H9 (cell line): ENCODE results near the gene PLEKHO1. TPM values are rescaled to one million over a fixed set of nuclear protein-coding genes. Genes with fewer than 3 reads are reported as not detected.

ENCODE experiments used
- DNase-seq: peaks from one replicate; pipeline ENCODE4 v3.0.0-alpha.2; 2017
- H2AFZ ChIP-seq: one replicate; pipeline ENCODE4 v1.6.1; 2013; ENCODE audit warnings: mild to moderate bottlenecking, low read length, control low read depth, moderate library complexity
- H2AK5ac ChIP-seq: 2 replicates; pipeline ENCODE4 v1.6.1; 2013; ENCODE audit warnings: low read length, control low read depth, mixed read lengths; ENCODE audit not compliant: insufficient read length
- H2BK120ac ChIP-seq: one replicate; pipeline ENCODE4 v1.6.1; 2013; ENCODE audit warnings: low read depth, mild to moderate bottlenecking, low read length, control low read depth, inconsistent platforms; ENCODE audit not compliant: poor library complexity, severe bottlenecking
- H2BK12ac ChIP-seq: 2 replicates; pipeline ENCODE4 v1.6.1; 2013; ENCODE audit warnings: low read length, control low read depth, mixed read lengths, low read depth; ENCODE audit not compliant: insufficient read length
- H2BK15ac ChIP-seq: 2 replicates; pipeline ENCODE4 v1.6.1; 2013; ENCODE audit warnings: low read depth, low read length, control low read depth
- H2BK20ac ChIP-seq: one replicate; pipeline ENCODE4 v1.6.1; 2013; ENCODE audit warnings: low read depth, mild to moderate bottlenecking, low read length, control low read depth, inconsistent platforms; ENCODE audit not compliant: poor library complexity, severe bottlenecking
- H2BK5ac ChIP-seq: 2 replicates; pipeline ENCODE4 v1.6.1; 2013; ENCODE audit warnings: low read length, control low read depth, mixed read lengths; ENCODE audit not compliant: insufficient read length
- H3K14ac ChIP-seq: 2 replicates; pipeline ENCODE4 v1.6.1; 2013; ENCODE audit warnings: low read length, control low read depth; ENCODE audit not compliant: insufficient read depth
- H3K18ac ChIP-seq: 2 replicates; pipeline ENCODE4 v1.6.1; 2013; ENCODE audit warnings: low read depth, mild to moderate bottlenecking, mixed read lengths, low read length, control low read depth; ENCODE audit not compliant: insufficient read length
- H3K23ac ChIP-seq: 2 replicates; pipeline ENCODE4 v1.6.1; 2013; ENCODE audit warnings: low read length, control low read depth, mixed read lengths, low read depth; ENCODE audit not compliant: insufficient read length
- H3K23me2 ChIP-seq: 2 replicates; pipeline ENCODE4 v1.6.1; 2013; ENCODE audit warnings: low read depth, mild to moderate bottlenecking, mixed read lengths, low read length, control low read depth; ENCODE audit not compliant: insufficient read length, poor library complexity, severe bottlenecking
- H3K27ac ChIP-seq: 2 replicates; pipeline ENCODE4 v1.5.1; 2013; ENCODE audit warnings: low read length, control low read depth, mixed read lengths, low read depth; ENCODE audit not compliant: insufficient read length
- H3K27me3 ChIP-seq: 2 replicates; pipeline ENCODE4 v1.6.1; 2013; ENCODE audit warnings: low read length, control low read depth, inconsistent platforms; ENCODE audit not compliant: insufficient read depth
- H3K4ac ChIP-seq: 2 replicates; pipeline ENCODE4 v1.6.1; 2013; ENCODE audit warnings: low read depth, mild to moderate bottlenecking, control low read depth, inconsistent platforms, low read length, moderate library complexity
- H3K4me1 ChIP-seq: 2 replicates; pipeline ENCODE4 v1.6.1; 2013; ENCODE audit warnings: low read length, control low read depth, inconsistent platforms; ENCODE audit not compliant: insufficient read depth
- H3K4me2 ChIP-seq: 2 replicates; pipeline ENCODE4 v1.6.1; 2013; ENCODE audit warnings: low read length, control low read depth, mixed read lengths; ENCODE audit not compliant: insufficient read length, insufficient read depth
- H3K56ac ChIP-seq: 2 replicates; pipeline ENCODE4 v1.6.1; 2013; ENCODE audit warnings: low read depth, mild to moderate bottlenecking, mixed read lengths, low read length, control low read depth; ENCODE audit not compliant: insufficient read length
- H3K79me1 ChIP-seq: 2 replicates; pipeline ENCODE4 v1.6.1; 2013; ENCODE audit warnings: low read depth, mild to moderate bottlenecking, moderate library complexity, low read length, control low read depth, inconsistent platforms; ENCODE audit not compliant: insufficient read depth, poor library complexity, severe bottlenecking
- H3K79me2 ChIP-seq: 2 replicates; pipeline ENCODE4 v1.6.1; 2013; ENCODE audit warnings: low read length, control low read depth, inconsistent platforms; ENCODE audit not compliant: insufficient read depth
- H3K9ac ChIP-seq: 2 replicates; pipeline ENCODE4 v1.6.1; 2013; ENCODE audit warnings: low read length, control low read depth, mixed read lengths; ENCODE audit not compliant: insufficient read length; ENCODE audit errors: extremely low read depth
- H3K9me3 ChIP-seq: one replicate; pipeline ENCODE4 v1.6.1; 2013; ENCODE audit warnings: low read depth, low read length, inconsistent platforms; ENCODE audit not compliant: control insufficient read depth
- H3T11ph ChIP-seq: one replicate; pipeline ENCODE4 v1.6.1; 2013; ENCODE audit warnings: mild to moderate bottlenecking, low read length, control low read depth, inconsistent platforms
- H4K20me1 ChIP-seq: one replicate; pipeline ENCODE4 v1.6.1; 2013; ENCODE audit not compliant: control insufficient read depth, insufficient read length, insufficient read depth
- H4K5ac ChIP-seq: 2 replicates; pipeline ENCODE4 v1.6.1; 2013; ENCODE audit warnings: low read depth, mild to moderate bottlenecking, mixed read lengths, low read length, control low read depth; ENCODE audit not compliant: insufficient read length
- H4K8ac ChIP-seq: replicated peaks from 2 replicates; pipeline ENCODE4 v1.6.1; 2013; ENCODE audit warnings: low read length, control low read depth, mixed read lengths, low read depth; ENCODE audit not compliant: insufficient read length
- H4K91ac ChIP-seq: 2 replicates; pipeline ENCODE4 v1.6.1; 2013; ENCODE audit warnings: low read depth, mild to moderate bottlenecking, moderate library complexity, mixed read lengths, low read length, control low read depth; ENCODE audit not compliant: insufficient read length
- H3K27ac Mint-ChIP-seq, 3 experiments: 2 replicates in 2 of 3; 3 replicates in 1 of 3; pipeline ENCODE4 v1.8.0; 2020 to 2021; ENCODE audit warnings: mixed read lengths in 3 of 3, mild to moderate bottlenecking in 1 of 3, moderate library complexity in 1 of 3
- H3K27me3 Mint-ChIP-seq: 2 replicates; pipeline ENCODE4 v1.8.0; 2021; ENCODE audit warnings: low read depth, mild to moderate bottlenecking, moderate library complexity, mixed read lengths
- H3K36me3 Mint-ChIP-seq, 3 experiments: 2 replicates in 2 of 3; 3 replicates in 1 of 3; pipeline ENCODE4 v1.8.0; 2020 to 2021; ENCODE audit warnings: low read depth in 3 of 3, mixed read lengths in 3 of 3; ENCODE audit not compliant: insufficient read depth in 1 of 3
- H3K4me1 Mint-ChIP-seq, 2 experiments: 2 replicates each; pipeline ENCODE4 v1.8.0; 2020; ENCODE audit warnings: mixed read lengths in 2 of 2
- H3K4me3 Mint-ChIP-seq, 2 experiments: 2 replicates in 1 of 2; 3 replicates in 1 of 2; pipeline ENCODE4 v1.8.0; 2020 to 2021; ENCODE audit warnings: mild to moderate bottlenecking in 2 of 2, mixed read lengths in 2 of 2, moderate library complexity in 1 of 2
- H3K9me3 Mint-ChIP-seq, 2 experiments: 2 replicates in 1 of 2; 3 replicates in 1 of 2; pipeline ENCODE4 v1.8.0; 2020; ENCODE audit warnings: mild to moderate bottlenecking in 2 of 2, mixed read lengths in 2 of 2, moderate library complexity in 1 of 2
- WGBS: extraction: QIAGEN DNeasy Blood & Tissue Kit; methylation state at CpG from one replicate; pipeline ENCODE4 v1.1.7; 2013; ENCODE audit warnings: missing lambda C conversion rate, low lambda C conversion rate, mixed read lengths; ENCODE audit not compliant: insufficient read length; ENCODE audit errors: extremely low coverage; 5-methylcytosine and 5-hydroxymethylcytosine counted together
- total RNA-seq: library from RNA; stranded (reverse); gene quantifications from 2 replicates; pipeline ENCODE4 v1.2.1, GENCODE V29; 2021
- TF ChIP-seq, protein P1 (sequence below): fragments of 200-600 bp; sonication (generic); conservative IDR thresholded peaks from 3 replicates; pipeline ENCODE4 v1.8.0; 2021; ENCODE audit warnings: antibody characterized with exemption, mild to moderate bottlenecking

Gene PLEKHO1
- total RNA-seq, 1 experiment from 2014 or later: 48.1 TPM

DNA sequence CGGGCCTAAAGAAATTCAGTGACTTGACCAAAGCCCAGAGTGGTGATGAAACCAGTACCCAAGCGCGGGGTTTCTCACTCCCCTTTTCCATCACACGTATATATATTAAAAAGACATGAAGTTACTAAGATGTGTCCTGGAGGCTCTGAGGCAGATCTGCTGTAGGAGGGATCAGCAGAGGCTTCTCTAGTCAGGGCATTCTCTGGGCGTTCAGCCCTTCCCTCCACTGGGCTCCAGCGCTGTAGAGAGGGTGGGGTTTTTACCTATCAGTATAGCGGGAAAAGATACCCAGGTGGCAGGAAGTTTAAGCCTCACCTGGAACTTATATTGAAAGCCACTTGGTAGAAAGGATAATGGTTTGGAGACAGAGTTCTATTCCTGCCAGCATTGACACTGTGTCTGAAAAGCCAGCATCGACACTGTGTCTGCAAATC is 862 bp upstream of the PLEKHO1 start:
- Histone ChIP-seq H3K4ac (no peak overlapping the region; the same call in 1 of the 2 replicates), H4K20me1 (no peaks in the 10 kb centered on the region), H4K91ac (no peak overlapping the region), H3K23ac (no peak overlapping the region), H3K18ac (no peak overlapping the region), H4K5ac (no peak overlapping the region), H2BK5ac (no peak overlapping the region), H2BK12ac (no peak overlapping the region), H3T11ph (no peak overlapping the region), H3K4me2 (peak overlapping the region; percentile 74), H3K9me3 (no peaks in the 10 kb centered on the region), H3K79me2 (0 out of 2 replicates have a peak, but pooled peaks cover 4% of the 10 kb centered on the region), H3K27me3 (no peaks in the 10 kb centered on the region; the same call in 1 of the 2 replicates), H2AFZ (no peak overlapping the region), H2BK120ac (no peak overlapping the region), H2BK20ac (no peak overlapping the region), H3K56ac (no peak overlapping the region), H2BK15ac (no peak overlapping the region), H4K8ac (no peak overlapping the region), H2AK5ac (no peak overlapping the region), H3K14ac (no peak overlapping the region), H3K23me2 (peaks cover 17% of the 10 kb centered on the region), H3K9ac (no peak overlapping the region), H3K27ac (no peak overlapping the region), H3K79me1 (no peaks in the 10 kb centered on the region), H3K4me1 (peaks cover 4% of the 10 kb centered on the region; the same call in 1 of the 2 replicates)
- no CpG with 5 or more reads among the region's 8 CpGs for WGBS
- peak overlapping the region; percentile 86 to 92 for H3K4me3 Mint-ChIP-seq
- H3K36me3 Mint-ChIP-seq: peaks cover 13 to 18% (median 14%) of the 10 kb centered on the region in 3 experiments
- H3K4me1 Mint-ChIP-seq: peaks cover 28 to 31% of the 10 kb centered on the region in 2 experiments
- peaks cover 0 to 2% of the 10 kb centered on the region in 2 experiments; a peak in 1 of 5 replicates for H3K9me3 Mint-ChIP-seq
- H3K27ac Mint-ChIP-seq: peak overlapping the region in 1 of 3 experiments; percentile 82; a peak in 1 of 7 replicates
- peaks cover 10% of the 10 kb centered on the region for H3K27me3 Mint-ChIP-seq
- DNase-seq: no peak
- TF ChIP-seq, protein P1, sequence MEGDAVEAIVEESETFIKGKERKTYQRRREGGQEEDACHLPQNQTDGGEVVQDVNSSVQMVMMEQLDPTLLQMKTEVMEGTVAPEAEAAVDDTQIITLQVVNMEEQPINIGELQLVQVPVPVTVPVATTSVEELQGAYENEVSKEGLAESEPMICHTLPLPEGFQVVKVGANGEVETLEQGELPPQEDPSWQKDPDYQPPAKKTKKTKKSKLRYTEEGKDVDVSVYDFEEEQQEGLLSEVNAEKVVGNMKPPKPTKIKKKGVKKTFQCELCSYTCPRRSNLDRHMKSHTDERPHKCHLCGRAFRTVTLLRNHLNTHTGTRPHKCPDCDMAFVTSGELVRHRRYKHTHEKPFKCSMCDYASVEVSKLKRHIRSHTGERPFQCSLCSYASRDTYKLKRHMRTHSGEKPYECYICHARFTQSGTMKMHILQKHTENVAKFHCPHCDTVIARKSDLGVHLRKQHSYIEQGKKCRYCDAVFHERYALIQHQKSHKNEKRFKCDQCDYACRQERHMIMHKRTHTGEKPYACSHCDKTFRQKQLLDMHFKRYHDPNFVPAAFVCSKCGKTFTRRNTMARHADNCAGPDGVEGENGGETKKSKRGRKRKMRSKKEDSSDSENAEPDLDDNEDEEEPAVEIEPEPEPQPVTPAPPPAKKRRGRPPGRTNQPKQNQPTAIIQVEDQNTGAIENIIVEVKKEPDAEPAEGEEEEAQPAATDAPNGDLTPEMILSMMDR: no peak
